ENCODE data around the gene ETNK2.

The ETNK2 gene

GRCh38 chr1:204177133-204177532 lies 25.3 kb upstream of the ETNK2 start:
- H3K4me3 ChIP-seq (ENCODE audit: low read depth, low read length), result no peak overlapping the region
- DNase-seq (ENCODE audit: low read depth), result no peak
- TF ChIP-seq, protein P1, sequence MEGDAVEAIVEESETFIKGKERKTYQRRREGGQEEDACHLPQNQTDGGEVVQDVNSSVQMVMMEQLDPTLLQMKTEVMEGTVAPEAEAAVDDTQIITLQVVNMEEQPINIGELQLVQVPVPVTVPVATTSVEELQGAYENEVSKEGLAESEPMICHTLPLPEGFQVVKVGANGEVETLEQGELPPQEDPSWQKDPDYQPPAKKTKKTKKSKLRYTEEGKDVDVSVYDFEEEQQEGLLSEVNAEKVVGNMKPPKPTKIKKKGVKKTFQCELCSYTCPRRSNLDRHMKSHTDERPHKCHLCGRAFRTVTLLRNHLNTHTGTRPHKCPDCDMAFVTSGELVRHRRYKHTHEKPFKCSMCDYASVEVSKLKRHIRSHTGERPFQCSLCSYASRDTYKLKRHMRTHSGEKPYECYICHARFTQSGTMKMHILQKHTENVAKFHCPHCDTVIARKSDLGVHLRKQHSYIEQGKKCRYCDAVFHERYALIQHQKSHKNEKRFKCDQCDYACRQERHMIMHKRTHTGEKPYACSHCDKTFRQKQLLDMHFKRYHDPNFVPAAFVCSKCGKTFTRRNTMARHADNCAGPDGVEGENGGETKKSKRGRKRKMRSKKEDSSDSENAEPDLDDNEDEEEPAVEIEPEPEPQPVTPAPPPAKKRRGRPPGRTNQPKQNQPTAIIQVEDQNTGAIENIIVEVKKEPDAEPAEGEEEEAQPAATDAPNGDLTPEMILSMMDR (IDR thresholded peaks at IDR 0.05; ENCODE audit: insufficient read depth, low read depth, low read length, missing control alignments), result no peak

- no peak overlapping the region for H3K4me3 ChIP-seq (ENCODE audit: low read depth, low read length)
- TF ChIP-seq, protein P1 (IDR thresholded peaks at IDR 0.05; ENCODE audit: insufficient read depth, low read depth, low read length, missing control alignments), result no peak
- DNase-seq (ENCODE audit: low read depth), result no peak
Measured at GRCh38 chr1:204176049-204176448, 24.2 kb upstream of the ETNK2 start.

DNA sequence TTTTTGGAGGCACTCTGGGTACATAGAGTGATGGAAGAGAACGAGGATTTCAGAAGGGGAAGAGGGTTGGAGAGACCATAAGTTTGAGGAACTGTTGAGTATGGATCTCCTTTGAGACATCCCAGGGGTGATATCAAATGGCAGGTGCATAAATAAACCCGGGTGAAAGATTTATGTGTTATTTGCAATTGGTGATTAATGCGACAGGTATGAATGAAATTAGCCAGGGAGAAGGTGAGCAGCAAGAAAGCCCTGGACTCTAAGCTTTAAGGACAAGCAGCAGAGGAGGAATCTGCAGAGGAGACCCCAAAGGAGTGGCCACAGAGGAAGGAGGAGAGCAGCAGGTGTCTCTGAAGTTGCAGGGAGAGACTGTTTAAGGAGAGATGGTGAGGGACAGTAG lies 23.1 kb upstream of the ETNK2 start:
- no peak for DNase-seq (ENCODE audit: low read depth)
- no peak overlapping the region for H3K4me3 ChIP-seq (ENCODE audit: low read depth, low read length)
- TF ChIP-seq, protein P1 (IDR thresholded peaks at IDR 0.05; ENCODE audit: insufficient read depth, low read depth, low read length, missing control alignments), result no peak

DNA sequence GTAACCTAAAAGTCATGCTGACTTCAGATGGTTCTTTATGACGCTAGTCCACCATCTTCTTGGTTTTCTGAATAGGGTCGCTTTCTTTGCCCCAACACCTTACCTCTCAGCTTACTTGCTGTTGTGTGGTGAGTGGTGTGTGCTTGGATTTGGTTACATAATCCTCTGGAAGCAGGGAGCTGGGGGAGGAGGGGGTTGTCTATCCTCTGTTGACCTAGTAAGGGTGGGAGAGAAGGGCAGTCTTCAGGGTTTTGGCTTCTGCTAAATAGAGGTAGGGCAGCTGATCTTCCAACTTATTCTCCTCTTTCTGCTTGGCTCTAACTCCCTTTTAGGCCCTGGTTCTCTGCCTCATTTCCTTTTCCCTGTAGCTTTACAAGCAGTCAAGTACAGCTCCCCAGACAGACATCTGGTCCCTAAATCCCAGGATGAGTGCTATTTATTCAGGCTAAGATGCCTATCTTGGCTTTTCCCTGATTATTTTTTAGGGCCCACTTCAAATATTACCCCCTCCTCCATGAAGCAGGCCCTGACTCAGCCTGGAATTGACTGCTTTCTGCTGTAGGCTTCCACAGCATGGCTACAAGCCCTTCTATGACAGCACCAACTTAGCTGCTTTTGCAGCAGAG lies 20.7 kb upstream of the ETNK2 start:
- no peak overlapping the region for H3K4me3 ChIP-seq (ENCODE audit: low read depth, low read length)
- TF ChIP-seq, protein P1 (IDR thresholded peaks at IDR 0.05; ENCODE audit: insufficient read depth, low read depth, low read length, missing control alignments), result no peak
- no peak for DNase-seq (ENCODE audit: low read depth)

DNA sequence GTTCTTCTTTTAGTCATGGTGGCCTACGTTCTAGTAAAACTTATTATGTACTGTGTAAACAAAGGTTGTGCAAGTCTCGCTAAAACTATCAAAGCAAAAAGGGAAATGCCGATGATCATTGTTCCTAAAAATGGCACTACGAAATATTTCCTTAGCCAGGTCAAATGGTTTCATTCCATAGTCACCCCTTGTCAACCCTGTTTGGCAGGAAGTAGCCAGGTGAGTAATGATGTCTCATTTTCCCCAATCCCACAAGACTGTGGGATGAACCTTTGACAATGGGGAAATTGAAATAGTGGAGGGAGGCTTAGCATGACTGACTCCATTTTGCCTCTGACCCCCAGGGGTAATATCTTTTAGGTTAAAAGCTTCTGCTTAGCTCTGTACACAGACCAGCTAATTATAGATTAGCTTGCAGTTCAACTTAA lies 19.9 kb upstream of the ETNK2 start:
- no peak for DNase-seq (ENCODE audit: low read depth)
- no peak overlapping the region for H3K4me3 ChIP-seq (ENCODE audit: low read depth, low read length)
- TF ChIP-seq, protein P1 (IDR thresholded peaks at IDR 0.05; ENCODE audit: insufficient read depth, low read depth, low read length, missing control alignments), result no peak

GRCh38 chr1:204170494-204171155 lies 18.8 kb upstream of the ETNK2 start:
- no peak for DNase-seq (ENCODE audit: low read depth)
- H3K4me3 ChIP-seq (ENCODE audit: low read depth, low read length), result no peak overlapping the region
- TF ChIP-seq, protein P1 (IDR thresholded peaks at IDR 0.05; ENCODE audit: insufficient read depth, low read depth, low read length, missing control alignments), result no peak
